SK-N-SH (cell line): ENCODE measurements around the gene GRIN2A. TPM values are rescaled to one million over a fixed set of nuclear protein-coding genes. Genes with fewer than 3 reads are reported as not detected.

ENCODE experiments used
- CTCF ChIA-PET: fragments of 300-600, 350-600 bp; formaldehyde crosslinking; extraction: SDS; loops from one replicate; lab custom pipeline; 2021; lab: Yijun Ruan, JAX
- POLR2A ChIA-PET: fragments of 350-600 bp; sonication (Branson Sonifier 250); formaldehyde crosslinking; extraction: SDS; loops from one replicate; lab custom pipeline; 2020; ENCODE audit warnings: antibody characterized with exemption, inconsistent platforms; lab: Yijun Ruan, JAX
- DNase-seq: peaks from one replicate; pipeline ENCODE4 v3.0.0; 2012
- H2AFZ ChIP-seq: fragments of 200-600 bp; sonication (generic); 2 replicates; pipeline ENCODE4 v1.8.1; 2016; ENCODE audit warnings: antibody characterized with exemption, mild to moderate bottlenecking, low read depth
- H3F3A ChIP-seq: fragments of 200-600 bp; sonication (generic); replicated peaks from 2 replicates; pipeline ENCODE3; 2016; ENCODE audit warnings: antibody characterized with exemption, mild to moderate bottlenecking; ENCODE audit not compliant: insufficient read depth
- H3K27ac ChIP-seq, 2 experiments: fragments of 200-500 bp in 1 of 2; fragments of 200-600 bp in 1 of 2; sonication (Bioruptor generic) in 1 of 2; sonication (generic), shearing (Covaris generic) in 1 of 2; 2 replicates each; pipeline versions ENCODE4 v1.5.1 to v1.6.1; 2014 to 2016; ENCODE audit warnings: low read depth in 2 of 2, inconsistent platforms in 1 of 2, low read length in 1 of 2, mild to moderate bottlenecking in 1 of 2, mixed read lengths in 1 of 2
- H3K27me3 ChIP-seq: fragments of 200-600 bp; sonication (generic), shearing (Covaris generic); 2 replicates; pipeline ENCODE4 v1.6.1; 2016; ENCODE audit warnings: mixed run types; ENCODE audit not compliant: insufficient read depth
- H3K36me3 ChIP-seq, 2 experiments: fragments of 200-500 bp in 1 of 2; fragments of 200-600 bp in 1 of 2; sonication (Bioruptor generic) in 1 of 2; sonication (generic) in 1 of 2; replicated peaks in 1 of 2; 2 replicates each; pipeline versions ENCODE3 to v1.5.1; 2014 to 2016; ENCODE audit warnings: low read length in 1 of 2, mild to moderate bottlenecking in 1 of 2; ENCODE audit not compliant: insufficient read depth in 2 of 2, control insufficient read depth in 1 of 2
- H3K4me1 ChIP-seq, 2 experiments: fragments of 200-500 bp in 1 of 2; fragments of 200-600 bp in 1 of 2; sonication (Bioruptor generic) in 1 of 2; sonication (generic), shearing (Covaris generic) in 1 of 2; 2 replicates each; pipeline versions ENCODE4 v1.5.1 to v1.6.1; 2014 to 2016; ENCODE audit warnings: low read depth in 1 of 2, low read length in 1 of 2, mixed run types in 1 of 2; ENCODE audit not compliant: insufficient read depth in 2 of 2, control insufficient read depth in 1 of 2
- H3K4me2 ChIP-seq: fragments of 200-600 bp; sonication (generic), shearing (Covaris generic); 2 replicates; pipeline ENCODE4 v1.6.1; 2017; ENCODE audit warnings: mixed run types
- H3K4me3 ChIP-seq, 2 experiments: fragments of 200-500 bp in 1 of 2; fragments of 200-600 bp in 1 of 2; sonication (Bioruptor generic) in 1 of 2; sonication (generic), shearing (Covaris generic) in 1 of 2; 2 replicates each; pipeline versions ENCODE4 v1.5.1 to v1.8.1; 2014 to 2016; ENCODE audit warnings: low read depth in 2 of 2, inconsistent platforms in 1 of 2, low read length in 1 of 2, mild to moderate bottlenecking in 1 of 2, mixed read lengths in 1 of 2, moderate library complexity in 1 of 2
- H3K79me2 ChIP-seq: fragments of 200-600 bp; sonication (generic); 2 replicates; pipeline ENCODE4 v1.8.1; 2017; ENCODE audit warnings: mild to moderate bottlenecking; ENCODE audit not compliant: insufficient read depth
- H3K9ac ChIP-seq: fragments of 200-600 bp; sonication (generic); 2 replicates; pipeline ENCODE4 v1.6.1; 2017; ENCODE audit warnings: mixed run types
- H3K9me2 ChIP-seq: fragments of 200-600 bp; sonication (generic); 2 replicates; pipeline ENCODE4 v1.6.1; 2017; ENCODE audit warnings: mixed run types
- H3K9me3 ChIP-seq: fragments of 200-600 bp; sonication (generic); 2 replicates; pipeline ENCODE4 v1.6.1; 2017; ENCODE audit warnings: mixed run types, mild to moderate bottlenecking, moderate library complexity
- H4K20me1 ChIP-seq: fragments of 200-600 bp; sonication (generic); 2 replicates; pipeline ENCODE4 v1.6.1; 2017; ENCODE audit warnings: mild to moderate bottlenecking, mixed run types; ENCODE audit not compliant: insufficient read depth
- ELF1 ChIP-seq: IDR thresholded peaks from 2 replicates; pipeline ENCODE4 v1.4.0; 2012
- FOSL2 ChIP-seq: IDR thresholded peaks from 2 replicates; pipeline ENCODE4 v1.4.0; 2012; ENCODE audit warnings: low read depth, mild to moderate bottlenecking, moderate library complexity, borderline replicate concordance
- FOXJ3 ChIP-seq: sonication (generic); formaldehyde crosslinking; IDR thresholded peaks from 2 replicates; pipeline ENCODE4 v1.5.1; 2020; ENCODE audit warnings: mild to moderate bottlenecking, missing genetic modification reagents
- FOXM1 ChIP-seq: IDR thresholded peaks from 2 replicates; pipeline ENCODE4 v1.4.0; 2012; ENCODE audit warnings: low read depth, mild to moderate bottlenecking
- GABPA ChIP-seq: IDR thresholded peaks from 2 replicates; pipeline ENCODE4 v1.4.0; 2012; ENCODE audit warnings: low read depth, mild to moderate bottlenecking
- MAX ChIP-seq: IDR thresholded peaks from 2 replicates; pipeline ENCODE4 v1.4.0; 2012; ENCODE audit warnings: low read depth
- MEF2A ChIP-seq: IDR thresholded peaks from 2 replicates; pipeline ENCODE4 v1.4.0; 2012; ENCODE audit warnings: low read depth, borderline replicate concordance
- MXI1 ChIP-seq: IDR thresholded peaks from 2 replicates; pipeline ENCODE4 v1.6.1; 2012; ENCODE audit warnings: mild to moderate bottlenecking, low read depth, low read length, improper control_type of control experiment
- NRF1 ChIP-seq: IDR thresholded peaks from 2 replicates; pipeline ENCODE4 v1.6.1; 2012; ENCODE audit warnings: low read depth, mild to moderate bottlenecking, low read length
- POLR2AphosphoS5 ChIP-seq: IDR thresholded peaks from 2 replicates; pipeline ENCODE4 v1.6.1; 2012; ENCODE audit warnings: low read depth, low read length
- RAD21 ChIP-seq: IDR thresholded peaks from 2 replicates; pipeline ENCODE4 v1.6.1; 2012; ENCODE audit warnings: mild to moderate bottlenecking, low read length
- REST ChIP-seq: IDR thresholded peaks from 2 replicates; pipeline ENCODE4 v1.6.1; 2012; ENCODE audit warnings: mild to moderate bottlenecking, low read depth, low read length, moderate library complexity
- RFX5 ChIP-seq: IDR thresholded peaks from 2 replicates; pipeline ENCODE4 v1.6.1; 2012; ENCODE audit warnings: mild to moderate bottlenecking, improper control_type of control experiment, low read length
- RXRA ChIP-seq: IDR thresholded peaks from 2 replicates; pipeline ENCODE4 v1.4.0; 2012; ENCODE audit warnings: low read depth, mild to moderate bottlenecking, borderline replicate concordance
- TAF1 ChIP-seq: IDR thresholded peaks from 2 replicates; pipeline ENCODE4 v1.6.1; 2012; ENCODE audit warnings: low read depth, mild to moderate bottlenecking, low read length, moderate library complexity, borderline replicate concordance
- TCF12 ChIP-seq: IDR thresholded peaks from 2 replicates; pipeline ENCODE4 v1.4.0; 2012
- TEAD4 ChIP-seq: IDR thresholded peaks from 2 replicates; pipeline ENCODE4 v1.4.0; 2012; ENCODE audit warnings: mild to moderate bottlenecking, borderline replicate concordance; ENCODE audit not compliant: insufficient read depth
- WGBS: methylation state at CpG from one replicate; pipeline ENCODE4 v1.1.6; 2017; ENCODE audit warnings: low lambda C conversion rate; 5-methylcytosine and 5-hydroxymethylcytosine counted together
- polyA plus RNA-seq, 3 experiments: library from polyadenylated mRNA; depleted of rRNA; stranded (reverse); fragments of >200 nt; gene quantifications; 2 replicates each; pipeline ENCODE4 v1.2.3, GENCODE V29; 2012
- TF ChIP-seq, protein P1 (sequence below): IDR thresholded peaks from 2 replicates; pipeline ENCODE4 v1.4.0; 2012; ENCODE audit warnings: low read depth, borderline replicate concordance
- TF ChIP-seq, protein P2 (sequence below): fragments of 150-350 bp; IDR thresholded peaks from 2 replicates; pipeline ENCODE4 v1.6.1; 2016; ENCODE audit warnings: mild to moderate bottlenecking, low read depth, low read length
- TF ChIP-seq, protein P3 (sequence below): fragments of 150-350 bp; IDR thresholded peaks from 2 replicates; pipeline ENCODE4 v1.6.1; 2017; ENCODE audit warnings: antibody characterized with exemption, low read length, low read depth, borderline replicate concordance

GRIN2A gene
- polyA plus RNA-seq, 1 of the 3 experiments (the other 2 are of a cell fraction) = not detected

DNA sequence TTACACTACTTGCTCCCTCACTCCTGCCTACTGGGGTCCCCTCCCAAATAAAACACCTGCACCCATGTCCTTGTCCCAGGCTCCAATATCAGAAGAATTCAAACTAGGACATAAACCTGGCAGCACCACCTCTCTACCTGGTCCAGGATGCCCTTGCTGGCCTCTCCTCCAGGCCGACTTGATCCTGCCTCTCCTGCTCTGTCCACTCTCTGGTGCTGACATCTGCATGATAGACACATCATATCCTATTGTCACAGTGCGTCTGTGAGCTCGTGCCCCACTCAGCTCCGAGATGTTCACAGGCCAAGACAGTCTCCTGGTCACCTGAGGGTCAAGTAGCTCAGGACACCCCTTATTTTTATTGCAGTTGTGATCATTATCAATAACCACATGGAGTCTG, 31.5 kb upstream of the GRIN2A start (continued):
- TF ChIP-seq FOSL2 = no peak
- TF ChIP-seq TCF12 = no peak
- TF ChIP-seq TAF1 = no peak
- TF ChIP-seq TEAD4 = no peak
- no peak for TF ChIP-seq ELF1
- TF ChIP-seq FOXJ3 (CRISPR knock-in tag) = no peak
- TF ChIP-seq REST = no peak

- Histone ChIP-seq H4K20me1 (no peaks in the 10 kb centered on the region), H3K4me3 (no peak overlapping the region), H3K9me3 (no peaks in the 10 kb centered on the region), H3K9ac (no peak overlapping the region), H3F3A (no peaks in the 10 kb centered on the region), H3K4me2 (no peak overlapping the region), H3K27me3 (no peaks in the 10 kb centered on the region), H3K4me1 (no peaks in the 10 kb centered on the region), H2AFZ (no peak overlapping the region), H3K36me3 (no peaks in the 10 kb centered on the region), H3K79me2 (no peaks in the 10 kb centered on the region), H3K9me2 (no peaks in the 10 kb centered on the region), H3K27ac (no peak overlapping the region)
- WGBS = 19% methylated on average over 6 of the region's 6 CpGs
- TF ChIP-seq MEF2A (no peak), TEAD4 (no peak), RXRA (no peak), RAD21 (no peak), MAX (no peak), NRF1 (no peak), RFX5 (no peak), TCF12 (no peak), GABPA (no peak), FOXM1 (no peak), MXI1 (no peak), POLR2AphosphoS5 (no peak), FOXJ3 (CRISPR knock-in tag) (no peak)
- TF ChIP-seq, protein P1, sequence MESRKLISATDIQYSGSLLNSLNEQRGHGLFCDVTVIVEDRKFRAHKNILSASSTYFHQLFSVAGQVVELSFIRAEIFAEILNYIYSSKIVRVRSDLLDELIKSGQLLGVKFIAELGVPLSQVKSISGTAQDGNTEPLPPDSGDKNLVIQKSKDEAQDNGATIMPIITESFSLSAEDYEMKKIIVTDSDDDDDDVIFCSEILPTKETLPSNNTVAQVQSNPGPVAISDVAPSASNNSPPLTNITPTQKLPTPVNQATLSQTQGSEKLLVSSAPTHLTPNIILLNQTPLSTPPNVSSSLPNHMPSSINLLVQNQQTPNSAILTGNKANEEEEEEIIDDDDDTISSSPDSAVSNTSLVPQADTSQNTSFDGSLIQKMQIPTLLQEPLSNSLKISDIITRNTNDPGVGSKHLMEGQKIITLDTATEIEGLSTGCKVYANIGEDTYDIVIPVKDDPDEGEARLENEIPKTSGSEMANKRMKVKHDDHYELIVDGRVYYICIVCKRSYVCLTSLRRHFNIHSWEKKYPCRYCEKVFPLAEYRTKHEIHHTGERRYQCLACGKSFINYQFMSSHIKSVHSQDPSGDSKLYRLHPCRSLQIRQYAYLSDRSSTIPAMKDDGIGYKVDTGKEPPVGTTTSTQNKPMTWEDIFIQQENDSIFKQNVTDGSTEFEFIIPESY = no peak
- TF ChIP-seq, protein P2, sequence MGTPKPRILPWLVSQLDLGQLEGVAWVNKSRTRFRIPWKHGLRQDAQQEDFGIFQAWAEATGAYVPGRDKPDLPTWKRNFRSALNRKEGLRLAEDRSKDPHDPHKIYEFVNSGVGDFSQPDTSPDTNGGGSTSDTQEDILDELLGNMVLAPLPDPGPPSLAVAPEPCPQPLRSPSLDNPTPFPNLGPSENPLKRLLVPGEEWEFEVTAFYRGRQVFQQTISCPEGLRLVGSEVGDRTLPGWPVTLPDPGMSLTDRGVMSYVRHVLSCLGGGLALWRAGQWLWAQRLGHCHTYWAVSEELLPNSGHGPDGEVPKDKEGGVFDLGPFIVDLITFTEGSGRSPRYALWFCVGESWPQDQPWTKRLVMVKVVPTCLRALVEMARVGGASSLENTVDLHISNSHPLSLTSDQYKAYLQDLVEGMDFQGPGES = no peak
- TF ChIP-seq, protein P3, sequence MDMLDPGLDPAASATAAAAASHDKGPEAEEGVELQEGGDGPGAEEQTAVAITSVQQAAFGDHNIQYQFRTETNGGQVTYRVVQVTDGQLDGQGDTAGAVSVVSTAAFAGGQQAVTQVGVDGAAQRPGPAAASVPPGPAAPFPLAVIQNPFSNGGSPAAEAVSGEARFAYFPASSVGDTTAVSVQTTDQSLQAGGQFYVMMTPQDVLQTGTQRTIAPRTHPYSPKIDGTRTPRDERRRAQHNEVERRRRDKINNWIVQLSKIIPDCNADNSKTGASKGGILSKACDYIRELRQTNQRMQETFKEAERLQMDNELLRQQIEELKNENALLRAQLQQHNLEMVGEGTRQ = no peak
- CTCF ChIA-PET = no interaction called here
- no peak for DNase-seq
- POLR2A ChIA-PET = no interaction called here
These were observed 28.7 kb upstream of the GRIN2A start for GRCh38 chr16:10210944-10211343.
